AG10803 (cell line): Measurements from ENCODE around the gene IGSF9B.

Experiments
- DNase-seq: peaks from one replicate; pipeline ENCODE4 v3.0.0; 2010; ENCODE audit warnings: low read depth
- H3K4me3 ChIP-seq: 2 replicates; pipeline ENCODE4 v1.5.1; 2011; ENCODE audit warnings: mild to moderate bottlenecking, low read length, control low read depth
- TF ChIP-seq, protein P1 (sequence below): conservative IDR thresholded peaks from 2 replicates; pipeline ENCODE4 v1.5.1; 2011; ENCODE audit warnings: mild to moderate bottlenecking, low read length, control low read depth, inconsistent platforms

Gene IGSF9B

DNA sequence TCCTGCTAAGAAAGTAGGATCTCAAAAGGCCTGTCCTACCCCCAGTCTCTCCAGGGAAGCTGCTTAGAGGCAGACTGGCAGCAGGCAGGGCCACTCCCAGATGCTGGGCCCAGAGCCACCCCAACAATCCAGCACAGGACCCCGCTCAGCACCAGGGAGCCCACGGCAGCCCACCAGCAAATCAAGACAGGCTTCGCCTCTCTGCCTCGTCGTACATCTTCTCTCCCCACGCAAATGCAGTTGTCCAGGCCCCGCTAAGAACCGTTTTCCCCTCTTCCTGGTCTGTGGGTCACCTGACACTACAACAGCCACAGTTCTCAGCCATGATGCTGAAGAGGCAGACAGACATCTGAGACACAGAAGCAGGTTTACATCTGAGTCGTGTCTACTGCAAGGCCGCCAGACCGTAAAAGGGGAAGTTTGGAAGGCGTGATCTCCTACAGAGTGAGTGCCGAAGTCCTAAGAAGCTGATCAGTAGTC, 51.1 kb downstream of the IGSF9B start:
- no peak for DNase-seq
- no peak overlapping the region for H3K4me3 ChIP-seq
- TF ChIP-seq, protein P1, sequence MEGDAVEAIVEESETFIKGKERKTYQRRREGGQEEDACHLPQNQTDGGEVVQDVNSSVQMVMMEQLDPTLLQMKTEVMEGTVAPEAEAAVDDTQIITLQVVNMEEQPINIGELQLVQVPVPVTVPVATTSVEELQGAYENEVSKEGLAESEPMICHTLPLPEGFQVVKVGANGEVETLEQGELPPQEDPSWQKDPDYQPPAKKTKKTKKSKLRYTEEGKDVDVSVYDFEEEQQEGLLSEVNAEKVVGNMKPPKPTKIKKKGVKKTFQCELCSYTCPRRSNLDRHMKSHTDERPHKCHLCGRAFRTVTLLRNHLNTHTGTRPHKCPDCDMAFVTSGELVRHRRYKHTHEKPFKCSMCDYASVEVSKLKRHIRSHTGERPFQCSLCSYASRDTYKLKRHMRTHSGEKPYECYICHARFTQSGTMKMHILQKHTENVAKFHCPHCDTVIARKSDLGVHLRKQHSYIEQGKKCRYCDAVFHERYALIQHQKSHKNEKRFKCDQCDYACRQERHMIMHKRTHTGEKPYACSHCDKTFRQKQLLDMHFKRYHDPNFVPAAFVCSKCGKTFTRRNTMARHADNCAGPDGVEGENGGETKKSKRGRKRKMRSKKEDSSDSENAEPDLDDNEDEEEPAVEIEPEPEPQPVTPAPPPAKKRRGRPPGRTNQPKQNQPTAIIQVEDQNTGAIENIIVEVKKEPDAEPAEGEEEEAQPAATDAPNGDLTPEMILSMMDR, result no peak

DNA sequence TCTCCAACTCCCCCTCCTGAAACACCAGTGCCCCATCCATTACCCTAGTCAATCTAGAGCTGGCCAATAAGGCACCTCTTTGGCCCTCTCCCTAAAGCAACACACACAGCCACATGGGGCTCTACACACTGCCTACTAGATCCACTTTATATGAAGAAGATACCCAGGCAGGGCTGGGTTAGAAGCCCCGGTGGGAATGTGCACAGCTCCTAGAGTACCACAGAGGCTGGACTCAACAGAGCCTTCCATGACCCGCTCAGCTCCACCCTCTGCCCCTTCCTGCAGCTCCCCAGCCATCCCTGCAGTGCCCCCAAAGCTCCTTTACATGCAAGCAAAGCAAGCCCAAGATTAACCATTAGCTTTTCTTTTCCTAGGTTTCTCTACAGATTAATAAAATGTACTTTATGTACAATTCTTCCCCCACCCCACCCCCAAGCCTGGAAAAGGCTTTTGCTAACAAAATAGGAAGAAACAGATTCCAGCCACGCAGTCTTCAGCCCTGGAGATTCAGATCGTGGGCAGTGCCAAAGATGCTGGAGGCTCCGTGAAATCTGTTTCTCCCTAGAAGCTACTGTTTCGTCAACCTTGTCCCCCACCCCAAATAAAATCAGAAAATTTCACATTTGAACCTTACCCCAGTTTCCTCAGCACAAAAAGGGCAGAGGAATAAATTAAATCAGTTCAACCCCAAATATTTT, 51.8 kb downstream of the IGSF9B start:
- TF ChIP-seq, protein P1, result no peak
- no peak overlapping the region for H3K4me3 ChIP-seq

DNA sequence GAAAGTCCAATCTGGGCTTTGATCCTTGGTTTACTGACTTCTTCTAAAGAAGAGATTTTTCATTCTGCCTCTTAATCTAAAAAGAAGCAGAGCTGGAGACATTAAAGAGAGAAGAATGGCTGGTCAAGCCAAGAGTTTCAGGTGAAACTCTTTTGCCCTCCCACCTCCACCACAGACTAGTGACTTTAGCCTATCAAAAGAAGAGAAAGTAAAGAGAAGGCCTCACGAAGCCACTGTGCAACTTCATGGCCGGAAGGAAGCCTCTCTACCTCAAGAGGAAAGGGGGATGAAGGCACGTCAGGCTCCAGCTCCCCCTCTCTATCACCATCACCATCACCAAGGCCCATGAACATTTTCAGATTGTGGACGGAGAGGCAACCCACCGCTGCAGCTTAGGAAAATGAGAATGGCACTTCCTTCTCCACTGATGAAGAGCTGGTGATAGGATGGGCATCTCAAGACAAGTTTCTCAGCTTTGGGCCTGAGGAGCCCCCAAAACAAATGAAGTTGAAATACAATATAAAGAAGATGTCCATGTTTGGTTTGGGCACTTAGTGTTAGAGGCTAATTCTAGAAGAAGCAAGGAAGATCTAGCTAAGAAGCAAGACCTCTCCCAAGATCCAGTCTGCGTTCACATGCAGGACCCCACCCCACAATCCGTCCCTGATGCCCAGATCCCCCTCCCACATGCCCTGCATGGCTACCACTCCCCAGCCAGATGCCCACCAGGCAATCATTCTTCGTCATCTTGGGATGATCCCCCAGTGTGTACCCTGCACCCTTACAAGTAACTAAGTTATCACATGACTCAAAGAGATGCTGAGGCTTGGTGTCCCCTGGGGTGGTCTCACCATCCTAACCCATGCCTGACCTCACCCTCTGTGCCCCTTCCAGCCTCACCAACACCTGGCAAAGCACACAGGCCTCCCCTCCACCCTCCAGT, 52.6 kb downstream of the IGSF9B start:
- no peak overlapping the region for H3K4me3 ChIP-seq
- TF ChIP-seq, protein P1, result no peak
- DNase-seq, result no peak

More for the DNA sequence above, 51.8 kb downstream of the IGSF9B start:
- no peak for DNase-seq

DNA sequence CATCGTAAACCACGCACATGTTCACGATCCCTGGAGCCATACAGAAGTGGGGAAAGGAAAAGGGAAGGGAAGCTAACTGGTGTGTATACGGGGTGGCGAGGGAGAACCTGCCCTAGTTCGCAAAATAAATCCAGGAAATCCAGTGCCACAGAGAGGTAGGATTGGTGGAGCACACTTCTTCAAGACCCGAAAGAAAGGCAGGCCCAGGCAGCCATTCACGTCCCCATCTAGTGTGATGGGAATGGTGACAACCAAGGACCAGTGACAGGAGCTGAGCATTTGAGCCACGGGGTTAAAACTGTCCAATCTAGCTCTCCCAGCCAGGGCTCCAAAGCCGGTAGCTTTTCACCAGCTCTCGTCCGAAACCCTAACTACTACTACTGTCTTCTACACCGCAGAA, 53.7 kb downstream of the IGSF9B start:
- TF ChIP-seq, protein P1, result no peak
- no peak overlapping the region for H3K4me3 ChIP-seq
- DNase-seq, result no peak

DNA sequence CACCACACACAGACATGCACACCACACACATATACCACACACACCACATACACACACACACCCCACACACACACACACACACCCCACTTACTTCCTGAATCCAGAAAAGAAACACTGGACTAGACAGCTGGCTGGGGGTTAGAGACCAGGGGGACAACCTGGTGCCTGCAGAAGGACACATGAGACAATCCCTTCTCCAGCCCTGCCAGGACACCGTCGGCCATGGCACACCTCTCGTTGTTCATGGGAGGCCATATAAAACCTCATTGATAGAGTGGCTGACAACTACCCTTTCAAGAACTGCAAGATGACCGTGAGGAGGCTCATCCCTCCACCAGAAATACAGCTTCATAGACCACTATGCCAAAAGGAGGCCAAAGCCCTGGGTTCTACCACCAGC, 54.3 kb downstream of the IGSF9B start:
- TF ChIP-seq, protein P1, result no peak
- no peak overlapping the region for H3K4me3 ChIP-seq
- DNase-seq, result no peak

DNA sequence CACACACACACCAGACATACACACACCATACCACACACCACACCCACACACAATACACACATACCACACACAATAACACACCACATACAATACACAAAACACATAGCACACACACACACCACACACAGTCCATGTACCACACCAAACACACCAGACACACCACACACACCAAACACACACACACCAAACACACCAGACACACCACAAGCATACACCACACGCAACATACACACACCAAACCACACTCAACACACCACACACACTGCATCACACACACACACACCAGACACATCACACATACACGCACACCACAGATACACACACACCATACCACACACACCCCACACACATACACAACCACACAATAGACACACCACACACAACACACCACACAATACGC, 54.8 kb downstream of the IGSF9B start:
- no peak for DNase-seq
- TF ChIP-seq, protein P1, result no peak
- no peak overlapping the region for H3K4me3 ChIP-seq
